Hepatocyte (in vitro differentiated cells): Measurements from ENCODE around the gene SCARF2.

Source experiments
- EZH2 ChIP-seq: fragments of 200-600 bp; sonication (generic); IDR thresholded peaks from 2 replicates; pipeline ENCODE4 v1.6.1; 2016; ENCODE audit warnings: antibody characterized with exemption, mild to moderate bottlenecking, borderline replicate concordance
- TF ChIP-seq, protein P1 (sequence below): fragments of 200-600 bp; sonication (generic); IDR thresholded peaks from 2 replicates; pipeline ENCODE4 v1.5.1; 2016; ENCODE audit warnings: antibody characterized with exemption, mild to moderate bottlenecking; ENCODE audit not compliant: poor library complexity

GRCh38 chr22:20455709-20456063 is 18.1 kb upstream of the SCARF2 start:
- TF ChIP-seq, protein P1, sequence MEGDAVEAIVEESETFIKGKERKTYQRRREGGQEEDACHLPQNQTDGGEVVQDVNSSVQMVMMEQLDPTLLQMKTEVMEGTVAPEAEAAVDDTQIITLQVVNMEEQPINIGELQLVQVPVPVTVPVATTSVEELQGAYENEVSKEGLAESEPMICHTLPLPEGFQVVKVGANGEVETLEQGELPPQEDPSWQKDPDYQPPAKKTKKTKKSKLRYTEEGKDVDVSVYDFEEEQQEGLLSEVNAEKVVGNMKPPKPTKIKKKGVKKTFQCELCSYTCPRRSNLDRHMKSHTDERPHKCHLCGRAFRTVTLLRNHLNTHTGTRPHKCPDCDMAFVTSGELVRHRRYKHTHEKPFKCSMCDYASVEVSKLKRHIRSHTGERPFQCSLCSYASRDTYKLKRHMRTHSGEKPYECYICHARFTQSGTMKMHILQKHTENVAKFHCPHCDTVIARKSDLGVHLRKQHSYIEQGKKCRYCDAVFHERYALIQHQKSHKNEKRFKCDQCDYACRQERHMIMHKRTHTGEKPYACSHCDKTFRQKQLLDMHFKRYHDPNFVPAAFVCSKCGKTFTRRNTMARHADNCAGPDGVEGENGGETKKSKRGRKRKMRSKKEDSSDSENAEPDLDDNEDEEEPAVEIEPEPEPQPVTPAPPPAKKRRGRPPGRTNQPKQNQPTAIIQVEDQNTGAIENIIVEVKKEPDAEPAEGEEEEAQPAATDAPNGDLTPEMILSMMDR: no peak
- TF ChIP-seq EZH2: no peak
